GM12878 (cell line): ENCODE results near the gene ITSN1. TPM values are rescaled to one million over a fixed set of nuclear protein-coding genes. Genes with fewer than 3 reads are reported as not detected.

Source experiments
- ATAC-seq: fragments of 200-7000 bp; cut with Tn5 transposase; 3 replicates; pipeline ENCODE4 v1.9.1; 2020; ENCODE audit warnings: mild to moderate bottlenecking, moderate library complexity
- BruUV-seq: library from RNA; stranded (reverse); fragments of 400-500 nt; replicated peaks from 2 replicates; lab custom pipeline; 2021; lab: Mats Ljungman, UMichigan
- CTCF ChIA-PET: fragments of 300-600 bp; sonication (Branson Sonifier 250); formaldehyde crosslinking; extraction: SDS; loops from one replicate; lab custom pipeline; 2021; ENCODE audit warnings: inconsistent platforms; lab: Yijun Ruan, JAX
- POLR2A ChIA-PET: fragments of 350-600 bp; formaldehyde crosslinking; extraction: SDS; loops from one replicate; lab custom pipeline; 2021; ENCODE audit warnings: inconsistent platforms; lab: Charles Lee
- RAD21 ChIA-PET: fragments of 300-600 bp; sonication (Branson Sonifier 250); formaldehyde crosslinking; loops from one replicate; lab custom pipeline; 2023; ENCODE audit warnings: antibody characterized with exemption; ENCODE audit not compliant: unreplicated experiment; lab: Charles Lee
- SMC1A ChIA-PET: fragments of 300-600 bp; sonication (Branson Sonifier 250); formaldehyde crosslinking; loops from one replicate; lab custom pipeline; 2023; ENCODE audit not compliant: unreplicated experiment, uncharacterized antibody; lab: Charles Lee
- DNase-seq: peaks from one replicate; pipeline ENCODE4 v3.0.0-alpha.2; 2011; ENCODE audit warnings: low read depth, low spot score
- FAIRE-seq: peaks from 3 replicates; lab custom pipeline; 2011; peaks lifted over from hg19 to GRCh38; lab: Jason Lieb, UNC
- H2AFZ ChIP-seq: 2 replicates; pipeline ENCODE4 v1.6.0; 2011; ENCODE audit warnings: low read depth, low read length, control low read depth; ENCODE audit not compliant: control insufficient read depth
- H3K27ac ChIP-seq: 2 replicates; pipeline ENCODE4 v1.5.1; 2011; ENCODE audit warnings: control low read depth; ENCODE audit not compliant: control insufficient read depth, insufficient read depth
- H3K27me3 ChIP-seq, 2 experiments: replicated peaks in 1 of 2; 2 replicates each; pipeline versions ENCODE4 v1.6.0 to v1.6.1; 2011; ENCODE audit warnings: low read length in 1 of 2; ENCODE audit not compliant: control insufficient read depth in 2 of 2, insufficient read depth in 2 of 2
- H3K36me3 ChIP-seq, 2 experiments: 2 replicates each; pipeline ENCODE4 v1.5.1; 2011; ENCODE audit warnings: low read length in 1 of 2; ENCODE audit not compliant: control insufficient read depth in 2 of 2, insufficient read depth in 2 of 2
- H3K4me1 ChIP-seq: 2 replicates; pipeline ENCODE4 v1.6.1; 2011; ENCODE audit warnings: mild to moderate bottlenecking, low read length, moderate library complexity, mixed read lengths; ENCODE audit not compliant: control insufficient read depth, insufficient read depth
- H3K4me2 ChIP-seq: 2 replicates; pipeline ENCODE4 v1.6.0; 2011; ENCODE audit warnings: control low read depth; ENCODE audit not compliant: control insufficient read depth, insufficient read depth
- H3K4me3 ChIP-seq: fragments of 200-600 bp; sonication (generic); 2 replicates; pipeline ENCODE4 v1.5.1; 2016
- H3K79me2 ChIP-seq: 2 replicates; pipeline ENCODE4 v1.6.0; 2011; ENCODE audit warnings: low read length; ENCODE audit not compliant: control insufficient read depth, insufficient read depth
- H3K9ac ChIP-seq: 2 replicates; pipeline ENCODE4 v1.8.0; 2011; ENCODE audit warnings: low read length, control low read depth, mixed read lengths; ENCODE audit not compliant: control insufficient read depth, insufficient read depth
- H3K9me3 ChIP-seq: replicated peaks from 3 replicates; pipeline ENCODE4 v1.5.1; 2011; ENCODE audit warnings: mild to moderate bottlenecking, low read length; ENCODE audit not compliant: control insufficient read depth, insufficient read depth
- H4K20me1 ChIP-seq: 2 replicates; pipeline ENCODE4 v1.6.0; 2011; ENCODE audit not compliant: control insufficient read depth, insufficient read depth
- BMI1 ChIP-seq: fragments of 450-650 bp; IDR thresholded peaks from 2 replicates; pipeline ENCODE4 v1.6.1; 2016; ENCODE audit warnings: mild to moderate bottlenecking, moderate library complexity, borderline replicate concordance
- CBX5 ChIP-seq: sonication (generic); IDR thresholded peaks from 2 replicates; pipeline ENCODE4 v1.6.1; 2016; ENCODE audit warnings: low read depth, moderate library complexity, mild to moderate bottlenecking, inconsistent platforms
- CHD2 ChIP-seq: IDR thresholded peaks from 2 replicates; pipeline ENCODE4 v1.6.1; 2011; ENCODE audit warnings: low read depth, low read length, improper control_type of control experiment, borderline replicate concordance
- EZH2 ChIP-seq: IDR thresholded peaks from 2 replicates; pipeline ENCODE4 v1.6.1; 2012; ENCODE audit warnings: low read depth, mild to moderate bottlenecking, control low read depth, inconsistent platforms, low read length, borderline replicate concordance; ENCODE audit not compliant: control insufficient read depth
- HDAC6 ChIP-seq: fragments of 200-600 bp; sonication (generic); IDR thresholded peaks from one replicate; pipeline ENCODE4 v1.8.0; 2017; ENCODE audit warnings: antibody characterized with exemption; ENCODE audit not compliant: unreplicated experiment
- JUNB ChIP-seq: IDR thresholded peaks from 2 replicates; pipeline ENCODE4 v1.6.1; 2016; ENCODE audit warnings: antibody characterized with exemption, mild to moderate bottlenecking
- JUND ChIP-seq: IDR thresholded peaks from 2 replicates; pipeline ENCODE4 v1.6.1; 2012; ENCODE audit warnings: low read depth, mild to moderate bottlenecking, low read length, improper control_type of control experiment, moderate library complexity
- MAX ChIP-seq: IDR thresholded peaks from 2 replicates; pipeline ENCODE4 v1.6.1; 2012; ENCODE audit warnings: low read depth, low read length, improper control_type of control experiment
- NFIC ChIP-seq: IDR thresholded peaks from 2 replicates; pipeline ENCODE4 v1.6.1; 2012; ENCODE audit warnings: low read depth, mild to moderate bottlenecking, inconsistent platforms, low read length, moderate library complexity
- NR2C2 ChIP-seq: IDR thresholded peaks from 2 replicates; pipeline ENCODE4 v1.6.1; 2011; ENCODE audit warnings: borderline replicate concordance, low read depth; ENCODE audit not compliant: control insufficient read depth, insufficient read length
- SIN3A ChIP-seq: IDR thresholded peaks from 2 replicates; pipeline ENCODE4 v1.6.1; 2012; ENCODE audit warnings: low read depth, low read length, improper control_type of control experiment
- SIX5 ChIP-seq: IDR thresholded peaks from 2 replicates; pipeline ENCODE4 v1.6.1; 2011; ENCODE audit warnings: mild to moderate bottlenecking, low read depth, low read length, moderate library complexity; ENCODE audit not compliant: severe bottlenecking
- WGBS: methylation state at CpG from one replicate; pipeline ENCODE4 v1.1.6; 2016; ENCODE audit warnings: low lambda C conversion rate; ENCODE audit not compliant: insufficient replicate concordance, insufficient coverage; ENCODE audit errors: missing lambda C conversion rate; 5-methylcytosine and 5-hydroxymethylcytosine counted together
- in situ Hi-C: fragments of 300-500 bp; cut with MboI; formaldehyde crosslinking; loops from 9 replicates; pipeline ENCODE4 v1.14.3; 2018; ENCODE audit warnings: mixed read lengths
- intact Hi-C: fragments of 100-400 bp; cut with micrococcal nuclease; formaldehyde crosslinking; loops from one replicate; pipeline ENCODE4 v1.14.2; 2022; ENCODE audit not compliant: unreplicated experiment
- polyA plus RNA-seq, 11 experiments: library from polyadenylated mRNA; depleted of rRNA in 4 of 11; unstranded in 6 of 11; stranded (reverse) in 5 of 11; fragments of >200 nt; fragmentation: Nextera tagmentation in 4 of 11; fragmentation: Illumina TruSeq in 1 of 11; extraction: Ambion mirVana in 4 of 11; extraction: Trizol in 1 of 11; gene quantifications; 1 replicate in 1 of 11; 2 replicates in 10 of 11; pipeline versions ENCODE4 v1.2.1 to v1.2.3, GENCODE V29; 2011 to 2016; ENCODE audit warnings: inconsistent platforms in 2 of 11, missing spikeins in 2 of 11, low read depth in 1 of 11
- total RNA-seq, 4 experiments: library from RNA; depleted of rRNA in 3 of 4; stranded (reverse); fragments of >200 nt in 3 of 4; fragmentation: Illumina TruSeq in 1 of 4; extraction: Trizol in 1 of 4; gene quantifications; 2 replicates each; pipeline versions ENCODE4 v1.2.1 to v1.2.3, GENCODE V29; 2013 to 2021
- TF ChIP-seq, protein P1 (sequence below): fragments of 450-650 bp; IDR thresholded peaks from 2 replicates; pipeline ENCODE4 v1.6.1; 2018; ENCODE audit warnings: mild to moderate bottlenecking, low read depth, moderate library complexity; ENCODE audit not compliant: partially characterized antibody
- TF ChIP-seq, protein P2 (sequence below): fragments of 450-650 bp; IDR thresholded peaks from 2 replicates; pipeline ENCODE4 v1.6.1; 2017; ENCODE audit warnings: mild to moderate bottlenecking, moderate library complexity

Gene ITSN1
- total and polyA plus RNA-seq, 10 of the 15 experiments (the other 5 are each of a cell fraction or from before 2014, with no cell fraction given): 0.89 to 10.6 (median 4.8) TPM

GRCh38 chr21:33857846-33858666 lies 215.8 kb downstream of the ITSN1 start:
- H4K20me1 ChIP-seq: no peaks in the 10 kb centered on the region
- ChIA-PET CTCF (interaction anchor here (0.7 kb wide), 1 partner anchor 801 kb away, joined by 3 read pairs; no protein-coding TSS in a partner anchor), POLR2A (no interaction called here), SMC1A (no interaction called here), RAD21 (no interaction called here)
- FAIRE-seq: no peak
- no peaks in the 10 kb centered on the region for H3K36me3 ChIP-seq
- no peak overlapping the region for H3K27ac ChIP-seq
- H2AFZ ChIP-seq: no peak overlapping the region
- no TSS peak for BruUV-seq
- H3K4me2 ChIP-seq: no peak overlapping the region
- WGBS: 32% methylated on average over 25 of the region's 25 CpGs
- no peaks in the 10 kb centered on the region for H3K4me1 ChIP-seq
- intact Hi-C loops (no loop called here), in situ Hi-C loops (no loop called here)
- H3K27me3 ChIP-seq: no peaks in the 10 kb centered on the region
- DNase-seq: no peak
- no peaks in the 10 kb centered on the region for H3K79me2 ChIP-seq
- H3K4me3 ChIP-seq: no peak overlapping the region
- H3K9me3 ChIP-seq: no peaks in the 10 kb centered on the region
- no peak for ATAC-seq
- no peak overlapping the region for H3K9ac ChIP-seq
- TF ChIP-seq MAX: no peak
- no peak for TF ChIP-seq CHD2
- TF ChIP-seq NR2C2: no peak
- TF ChIP-seq, protein P1, sequence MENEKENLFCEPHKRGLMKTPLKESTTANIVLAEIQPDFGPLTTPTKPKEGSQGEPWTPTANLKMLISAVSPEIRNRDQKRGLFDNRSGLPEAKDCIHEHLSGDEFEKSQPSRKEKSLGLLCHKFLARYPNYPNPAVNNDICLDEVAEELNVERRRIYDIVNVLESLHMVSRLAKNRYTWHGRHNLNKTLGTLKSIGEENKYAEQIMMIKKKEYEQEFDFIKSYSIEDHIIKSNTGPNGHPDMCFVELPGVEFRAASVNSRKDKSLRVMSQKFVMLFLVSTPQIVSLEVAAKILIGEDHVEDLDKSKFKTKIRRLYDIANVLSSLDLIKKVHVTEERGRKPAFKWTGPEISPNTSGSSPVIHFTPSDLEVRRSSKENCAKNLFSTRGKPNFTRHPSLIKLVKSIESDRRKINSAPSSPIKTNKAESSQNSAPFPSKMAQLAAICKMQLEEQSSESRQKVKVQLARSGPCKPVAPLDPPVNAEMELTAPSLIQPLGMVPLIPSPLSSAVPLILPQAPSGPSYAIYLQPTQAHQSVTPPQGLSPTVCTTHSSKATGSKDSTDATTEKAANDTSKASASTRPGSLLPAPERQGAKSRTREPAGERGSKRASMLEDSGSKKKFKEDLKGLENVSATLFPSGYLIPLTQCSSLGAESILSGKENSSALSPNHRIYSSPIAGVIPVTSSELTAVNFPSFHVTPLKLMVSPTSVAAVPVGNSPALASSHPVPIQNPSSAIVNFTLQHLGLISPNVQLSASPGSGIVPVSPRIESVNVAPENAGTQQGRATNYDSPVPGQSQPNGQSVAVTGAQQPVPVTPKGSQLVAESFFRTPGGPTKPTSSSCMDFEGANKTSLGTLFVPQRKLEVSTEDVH: no peak
- TF ChIP-seq SIN3A: no peak
- no peak for TF ChIP-seq JUND
- TF ChIP-seq JUNB: no peak
- TF ChIP-seq HDAC6: no peak
- TF ChIP-seq BMI1: no peak
- no peak for TF ChIP-seq EZH2
- no peak for TF ChIP-seq NFIC
- no peak for TF ChIP-seq SIX5
- TF ChIP-seq, protein P2, sequence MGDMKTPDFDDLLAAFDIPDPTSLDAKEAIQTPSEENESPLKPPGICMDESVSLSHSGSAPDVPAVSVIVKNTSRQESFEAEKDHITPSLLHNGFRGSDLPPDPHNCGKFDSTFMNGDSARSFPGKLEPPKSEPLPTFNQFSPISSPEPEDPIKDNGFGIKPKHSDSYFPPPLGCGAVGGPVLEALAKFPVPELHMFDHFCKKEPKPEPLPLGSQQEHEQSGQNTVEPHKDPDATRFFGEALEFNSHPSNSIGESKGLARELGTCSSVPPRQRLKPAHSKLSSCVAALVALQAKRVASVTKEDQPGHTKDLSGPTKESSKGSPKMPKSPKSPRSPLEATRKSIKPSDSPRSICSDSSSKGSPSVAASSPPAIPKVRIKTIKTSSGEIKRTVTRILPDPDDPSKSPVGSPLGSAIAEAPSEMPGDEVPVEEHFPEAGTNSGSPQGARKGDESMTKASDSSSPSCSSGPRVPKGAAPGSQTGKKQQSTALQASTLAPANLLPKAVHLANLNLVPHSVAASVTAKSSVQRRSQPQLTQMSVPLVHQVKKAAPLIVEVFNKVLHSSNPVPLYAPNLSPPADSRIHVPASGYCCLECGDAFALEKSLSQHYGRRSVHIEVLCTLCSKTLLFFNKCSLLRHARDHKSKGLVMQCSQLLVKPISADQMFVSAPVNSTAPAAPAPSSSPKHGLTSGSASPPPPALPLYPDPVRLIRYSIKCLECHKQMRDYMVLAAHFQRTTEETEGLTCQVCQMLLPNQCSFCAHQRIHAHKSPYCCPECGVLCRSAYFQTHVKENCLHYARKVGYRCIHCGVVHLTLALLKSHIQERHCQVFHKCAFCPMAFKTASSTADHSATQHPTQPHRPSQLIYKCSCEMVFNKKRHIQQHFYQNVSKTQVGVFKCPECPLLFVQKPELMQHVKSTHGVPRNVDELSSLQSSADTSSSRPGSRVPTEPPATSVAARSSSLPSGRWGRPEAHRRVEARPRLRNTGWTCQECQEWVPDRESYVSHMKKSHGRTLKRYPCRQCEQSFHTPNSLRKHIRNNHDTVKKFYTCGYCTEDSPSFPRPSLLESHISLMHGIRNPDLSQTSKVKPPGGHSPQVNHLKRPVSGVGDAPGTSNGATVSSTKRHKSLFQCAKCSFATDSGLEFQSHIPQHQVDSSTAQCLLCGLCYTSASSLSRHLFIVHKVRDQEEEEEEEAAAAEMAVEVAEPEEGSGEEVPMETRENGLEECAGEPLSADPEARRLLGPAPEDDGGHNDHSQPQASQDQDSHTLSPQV: no peak
- no peak for TF ChIP-seq CBX5
